ENCODE results near the gene KAZN.

Gene KAZN

DNA sequence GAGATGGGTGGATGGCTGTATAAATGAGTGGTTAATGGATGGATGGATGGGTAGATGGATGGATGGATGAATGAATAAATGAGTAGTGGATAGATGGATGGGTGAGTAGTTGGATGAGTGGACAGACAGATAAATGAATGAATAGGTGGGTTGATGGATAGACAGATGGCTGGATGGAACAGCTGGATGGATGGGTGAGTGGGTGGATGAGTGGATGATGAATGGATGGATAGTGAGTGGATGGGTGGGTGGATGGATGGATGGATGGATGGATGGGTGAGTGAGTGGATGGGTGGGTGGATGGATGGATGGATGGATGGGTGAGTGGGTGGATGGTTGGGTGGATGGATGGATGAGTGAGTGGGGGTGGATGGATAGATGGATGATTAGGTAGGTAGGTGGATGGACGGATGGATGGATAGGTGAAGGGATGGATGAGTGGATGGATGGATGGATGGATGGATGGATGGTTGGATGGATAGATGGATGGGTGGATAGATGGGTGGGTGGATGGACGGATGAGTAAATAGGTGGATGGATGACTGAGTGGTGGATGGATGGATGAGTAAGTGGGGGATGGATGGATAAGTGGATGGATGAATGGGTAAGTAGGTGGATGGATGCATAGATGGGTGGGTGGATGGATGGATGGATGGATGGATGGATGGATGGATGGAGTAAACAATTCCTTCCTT, 246.6 kb downstream of the KAZN start:
- H3K4me1 ChIP-seq (ENCODE audit: control insufficient read depth, insufficient read depth, low read length), result no peaks in the 10 kb centered on the region
- no peak overlapping the region for H3K4me3 ChIP-seq (ENCODE audit: low read depth, low read length)
- no peak overlapping the region for H3K27ac ChIP-seq (ENCODE audit: extremely low read depth, low read depth, low read length)
- H3K9me3 ChIP-seq (ENCODE audit: control insufficient read depth, insufficient read depth, low read depth, low read length), result no peaks in the 10 kb centered on the region
- no peaks in the 10 kb centered on the region for H3K36me3 ChIP-seq (ENCODE audit: control insufficient read depth in 2 of 2, insufficient read depth in 1 of 2, low read length in 2 of 2)
- TF ChIP-seq, protein P1, sequence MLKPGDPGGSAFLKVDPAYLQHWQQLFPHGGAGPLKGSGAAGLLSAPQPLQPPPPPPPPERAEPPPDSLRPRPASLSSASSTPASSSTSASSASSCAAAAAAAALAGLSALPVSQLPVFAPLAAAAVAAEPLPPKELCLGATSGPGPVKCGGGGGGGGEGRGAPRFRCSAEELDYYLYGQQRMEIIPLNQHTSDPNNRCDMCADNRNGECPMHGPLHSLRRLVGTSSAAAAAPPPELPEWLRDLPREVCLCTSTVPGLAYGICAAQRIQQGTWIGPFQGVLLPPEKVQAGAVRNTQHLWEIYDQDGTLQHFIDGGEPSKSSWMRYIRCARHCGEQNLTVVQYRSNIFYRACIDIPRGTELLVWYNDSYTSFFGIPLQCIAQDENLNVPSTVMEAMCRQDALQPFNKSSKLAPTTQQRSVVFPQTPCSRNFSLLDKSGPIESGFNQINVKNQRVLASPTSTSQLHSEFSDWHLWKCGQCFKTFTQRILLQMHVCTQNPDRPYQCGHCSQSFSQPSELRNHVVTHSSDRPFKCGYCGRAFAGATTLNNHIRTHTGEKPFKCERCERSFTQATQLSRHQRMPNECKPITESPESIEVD (tag by site-specific recombination; IDR thresholded peaks at IDR 0.05), result no peak
- TF ChIP-seq ZFHX2 (tag by site-specific recombination; conservative IDR thresholded peaks at IDR 0.05), result peak; percentile 96
- no peak for TF ChIP-seq ZNF654 (tag by site-specific recombination; IDR thresholded peaks at IDR 0.05; ENCODE audit: low read depth)
- 0 out of 2 replicates have a peak, but pooled peaks have one; percentile 10 for TF ChIP-seq ZNF311 (tag by site-specific recombination; IDR thresholded peaks at IDR 0.05; ENCODE audit: borderline replicate concordance)
- peak; percentile 94 for TF ChIP-seq ZNF366 (tag by site-specific recombination; conservative IDR thresholded peaks at IDR 0.05)
- no peak for TF ChIP-seq TCF7L2 (IDR thresholded peaks at IDR 0.05; ENCODE audit: borderline replicate concordance, low read depth, low read length)
- TF ChIP-seq, protein P2, sequence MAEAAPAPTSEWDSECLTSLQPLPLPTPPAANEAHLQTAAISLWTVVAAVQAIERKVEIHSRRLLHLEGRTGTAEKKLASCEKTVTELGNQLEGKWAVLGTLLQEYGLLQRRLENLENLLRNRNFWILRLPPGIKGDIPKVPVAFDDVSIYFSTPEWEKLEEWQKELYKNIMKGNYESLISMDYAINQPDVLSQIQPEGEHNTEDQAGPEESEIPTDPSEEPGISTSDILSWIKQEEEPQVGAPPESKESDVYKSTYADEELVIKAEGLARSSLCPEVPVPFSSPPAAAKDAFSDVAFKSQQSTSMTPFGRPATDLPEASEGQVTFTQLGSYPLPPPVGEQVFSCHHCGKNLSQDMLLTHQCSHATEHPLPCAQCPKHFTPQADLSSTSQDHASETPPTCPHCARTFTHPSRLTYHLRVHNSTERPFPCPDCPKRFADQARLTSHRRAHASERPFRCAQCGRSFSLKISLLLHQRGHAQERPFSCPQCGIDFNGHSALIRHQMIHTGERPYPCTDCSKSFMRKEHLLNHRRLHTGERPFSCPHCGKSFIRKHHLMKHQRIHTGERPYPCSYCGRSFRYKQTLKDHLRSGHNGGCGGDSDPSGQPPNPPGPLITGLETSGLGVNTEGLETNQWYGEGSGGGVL (tag by site-specific recombination; IDR thresholded peaks at IDR 0.05), result 0 out of 2 replicates have a peak, but pooled peaks have one; percentile 17
- peak; percentile 99 for TF ChIP-seq EGR2 (tag by site-specific recombination; IDR thresholded peaks at IDR 0.05; ENCODE audit: low read depth)
- TF ChIP-seq ZBTB17 (tag by site-specific recombination; IDR thresholded peaks at IDR 0.05), result peak; percentile 81
- TF ChIP-seq ZNF433 (tag by site-specific recombination; IDR thresholded peaks at IDR 0.05; ENCODE audit: low read depth), result no peak
- TF ChIP-seq KLF7 (tag by site-specific recombination; IDR thresholded peaks at IDR 0.05; ENCODE audit: borderline replicate concordance), result no peak
- TF ChIP-seq ZNF248 (tag by site-specific recombination; IDR thresholded peaks at IDR 0.05), result 0 out of 2 replicates have a peak, but pooled peaks have one; percentile 14
- POLR2A ChIA-PET, result no interaction called here
- CTCF ChIA-PET, result interaction anchor here (1.3 kb wide), 1 partner anchor 66 kb away, joined by 5 read pairs; no protein-coding TSS in a partner anchor

DNA sequence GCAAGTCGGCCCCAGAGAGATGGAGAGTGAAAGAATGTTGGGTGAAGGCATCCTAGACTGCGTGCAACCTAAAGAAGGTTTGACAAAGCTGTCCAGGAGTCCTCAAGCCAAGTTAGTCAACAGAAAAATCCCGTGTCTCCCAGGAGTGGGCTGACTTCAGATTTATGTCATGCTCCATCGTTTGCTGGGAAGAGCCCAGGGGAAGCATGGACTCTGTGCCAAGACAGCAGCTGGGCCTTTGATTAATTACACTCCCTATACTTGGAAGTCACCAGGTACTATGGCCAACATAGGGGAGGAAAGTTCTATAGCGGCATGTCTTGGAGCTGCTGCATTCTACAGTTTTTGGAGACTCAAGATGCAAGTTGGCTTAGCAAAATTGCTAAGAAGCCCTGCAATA, 247.4 kb downstream of the KAZN start:
- TF ChIP-seq ZNF391 (tag by site-specific recombination; IDR thresholded peaks at IDR 0.05; ENCODE audit: borderline replicate concordance, low read depth), result no peak
- TF ChIP-seq ZNF366 (tag by site-specific recombination; conservative IDR thresholded peaks at IDR 0.05), result no peak
- TF ChIP-seq, protein P3, sequence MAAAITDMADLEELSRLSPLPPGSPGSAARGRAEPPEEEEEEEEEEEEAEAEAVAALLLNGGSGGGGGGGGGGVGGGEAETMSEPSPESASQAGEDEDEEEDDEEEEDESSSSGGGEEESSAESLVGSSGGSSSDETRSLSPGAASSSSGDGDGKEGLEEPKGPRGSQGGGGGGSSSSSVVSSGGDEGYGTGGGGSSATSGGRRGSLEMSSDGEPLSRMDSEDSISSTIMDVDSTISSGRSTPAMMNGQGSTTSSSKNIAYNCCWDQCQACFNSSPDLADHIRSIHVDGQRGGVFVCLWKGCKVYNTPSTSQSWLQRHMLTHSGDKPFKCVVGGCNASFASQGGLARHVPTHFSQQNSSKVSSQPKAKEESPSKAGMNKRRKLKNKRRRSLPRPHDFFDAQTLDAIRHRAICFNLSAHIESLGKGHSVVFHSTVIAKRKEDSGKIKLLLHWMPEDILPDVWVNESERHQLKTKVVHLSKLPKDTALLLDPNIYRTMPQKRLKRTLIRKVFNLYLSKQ (tag by site-specific recombination; IDR thresholded peaks at IDR 0.05; ENCODE audit: borderline replicate concordance), result no peak
- no peak for TF ChIP-seq SALL2 (tag by site-specific recombination; IDR thresholded peaks at IDR 0.05; ENCODE audit: borderline replicate concordance)
- no peak for TF ChIP-seq ZNF175 (tag by site-specific recombination; IDR thresholded peaks at IDR 0.05)
- no peak for TF ChIP-seq ZNF629 (tag by site-specific recombination; IDR thresholded peaks at IDR 0.05)
- TF ChIP-seq MZF1 (tag by site-specific recombination; IDR thresholded peaks at IDR 0.05; ENCODE audit: borderline replicate concordance), result no peak
- TF ChIP-seq ZNF37A (tag by site-specific recombination; IDR thresholded peaks at IDR 0.05), result no peak
- TF ChIP-seq ZFP41 (tag by site-specific recombination; IDR thresholded peaks at IDR 0.05; ENCODE audit: borderline replicate concordance), result no peak
- Histone ChIP-seq H3K4me3 (ENCODE audit: low read depth, low read length) (no peak overlapping the region), H3K36me3 (ENCODE audit: control insufficient read depth in 2 of 2, insufficient read depth in 1 of 2, low read length in 2 of 2) (no peaks in the 10 kb centered on the region), H3K9me3 (ENCODE audit: control insufficient read depth, insufficient read depth, low read depth, low read length) (no peaks in the 10 kb centered on the region), H3K4me1 (ENCODE audit: control insufficient read depth, insufficient read depth, low read length) (no peaks in the 10 kb centered on the region), H3K27ac (ENCODE audit: extremely low read depth, low read depth, low read length) (no peak overlapping the region)
- POLR2A ChIA-PET, result no interaction called here
- CTCF ChIA-PET, result interaction anchor here (1.3 kb wide), 1 partner anchor 67 kb away, joined by 5 read pairs; no protein-coding TSS in a partner anchor

Data from HEK293 (cell line).